ENCODE measurements around the gene OR4K17.
"Not testable (repeated sequence)": the region's sequence is repeated elsewhere in the genome, so short reads cannot be mapped to it uniquely, and the experiment has no call there.

The OR4K17 gene

GRCh38 chr14:20138520-20138919 is 28.0 kb downstream of the OR4K17 start, which contains the start of gene OR4N5:
OR4N5 (plus strand) TSS chr14:20138820; CDS start chr14:20143736, 4,916 bp downstream.
- no peak within 1 kb of the TSS for H3K4me3 ChIP-seq (replicated peaks; ENCODE audit: low read depth, low read length)
- no peak for DNase-seq (ENCODE audit: extremely low read depth, low read depth)
- TF ChIP-seq CTCF (IDR thresholded peaks at IDR 0.05; ENCODE audit: low read depth, low read length, missing control alignments): no peak

GRCh38 chr14:20143911-20144310 is 33.4 kb downstream of the OR4K17 start:
- no peak overlapping the region for H3K4me3 ChIP-seq (replicated peaks; ENCODE audit: low read depth, low read length)
- DNase-seq (ENCODE audit: extremely low read depth, low read depth): no peak
- no peak for TF ChIP-seq CTCF (IDR thresholded peaks at IDR 0.05; ENCODE audit: low read depth, low read length, missing control alignments)

GRCh38 chr14:20144820-20145219 is 34.3 kb downstream of the OR4K17 start:
- H3K4me3 ChIP-seq (replicated peaks; ENCODE audit: low read depth, low read length): no peak overlapping the region
- no peak for TF ChIP-seq CTCF (IDR thresholded peaks at IDR 0.05; ENCODE audit: low read depth, low read length, missing control alignments)
- DNase-seq (ENCODE audit: extremely low read depth, low read depth): no peak

- no peak for TF ChIP-seq CTCF (IDR thresholded peaks at IDR 0.05; ENCODE audit: low read depth, low read length, missing control alignments)
- no peak for DNase-seq (ENCODE audit: extremely low read depth, low read depth)
Measured at GRCh38 chr14:20164462-20164861, 53.9 kb downstream of the OR4K17 start.

GRCh38 chr14:20167091-20167490 is 56.6 kb downstream of the OR4K17 start:
- H3K4me3 ChIP-seq (replicated peaks; ENCODE audit: low read depth, low read length): no peak overlapping the region
- DNase-seq (ENCODE audit: extremely low read depth, low read depth): no peak
- TF ChIP-seq CTCF (IDR thresholded peaks at IDR 0.05; ENCODE audit: low read depth, low read length, missing control alignments): no peak

More at GRCh38 chr14:20164462-20164861, 53.9 kb downstream of the OR4K17 start:
- no peak overlapping the region for H3K4me3 ChIP-seq (replicated peaks; ENCODE audit: low read depth, low read length)

- DNase-seq (ENCODE audit: extremely low read depth, low read depth); H3K4me3 ChIP-seq (replicated peaks; ENCODE audit: low read depth, low read length): not testable (repeated sequence)
Measured at GRCh38 chr14:20169852-20170251, 59.3 kb downstream of the OR4K17 start.
